Sigmoid colon (tissue), 7 donors: ENCODE results near the gene EIF1AD. TPM values are rescaled to one million over a fixed set of nuclear protein-coding genes. Genes with fewer than 3 reads are reported as not detected.

Experiments used
- DNase-seq: peaks from one replicate; pipeline ENCODE4 v3.0.0-alpha.2; 2019
- H3K27ac ChIP-seq, 4 donors: fragments of 200-600 bp; sonication (generic); one replicate each; pipeline ENCODE4 v1.5.1; 2016 to 2019; ENCODE audit warnings: mild to moderate bottlenecking in 1 of 4
- H3K27me3 ChIP-seq, 3 donors: fragments of 200-600 bp; sonication (generic); one replicate each; pipeline ENCODE4 v1.5.1; 2019; ENCODE audit warnings: mild to moderate bottlenecking in 1 of 3
- H3K36me3 ChIP-seq, 4 donors: fragments of 200-600 bp; sonication (generic); one replicate each; pipeline ENCODE4 v1.5.1; 2016 to 2019
- H3K4me1 ChIP-seq, 4 donors: fragments of 200-600 bp; sonication (generic); one replicate each; pipeline ENCODE4 v1.5.1; 2017 to 2019
- H3K4me3 ChIP-seq, 4 donors: fragments of 200-600 bp; sonication (generic); one replicate each; pipeline ENCODE4 v1.5.1; 2017 to 2019; ENCODE audit warnings: mild to moderate bottlenecking in 2 of 4, moderate library complexity in 1 of 4
- H3K9me3 ChIP-seq, 4 donors: fragments of 200-600 bp in 3 of 4; sonication (generic) in 3 of 4; one replicate each; pipeline versions ENCODE4 v1.5.1 to v1.6.1; 2013 to 2019
- EP300 ChIP-seq, 4 donors: sonication (generic); formaldehyde crosslinking; IDR thresholded peaks; one replicate each; pipeline ENCODE4 v1.6.1; 2017; ENCODE audit warnings: antibody characterized with exemption in 4 of 4
- POLR2A ChIP-seq, 2 donors: fragments of 450-650 bp; IDR thresholded peaks; one replicate each; pipeline ENCODE4 v1.6.1; 2016; ENCODE audit warnings: antibody characterized with exemption in 2 of 2, mild to moderate bottlenecking in 2 of 2, moderate library complexity in 2 of 2
- POLR2AphosphoS5 ChIP-seq, 4 donors: sonication (generic); formaldehyde crosslinking; IDR thresholded peaks; one replicate each; pipeline ENCODE4 v1.6.1; 2017; ENCODE audit warnings: antibody characterized with exemption in 4 of 4
- WGBS, 2 donors: extraction: QIAGEN DNeasy Blood & Tissue Kit; methylation state at CpG; one replicate each; pipeline ENCODE4 v1.1.7; 2013; 5-methylcytosine and 5-hydroxymethylcytosine counted together
- intact Hi-C: fragments of 100-400 bp; cut with DNase I; formaldehyde crosslinking; loops from one replicate; pipeline ENCODE4 v1.15.1; 2023
- polyA plus RNA-seq, 3 donors: library from polyadenylated mRNA; stranded (reverse); fragments of 200-250 nt; gene quantifications; one replicate each; pipeline ENCODE4 v1.2.3, GENCODE V29; 2013
- total RNA-seq, 4 donors: library from RNA; depleted of rRNA; stranded (reverse); fragments of >200 nt; gene quantifications; one replicate each; pipeline ENCODE4 v1.1.0, GENCODE V29; 2016
- TF ChIP-seq, protein P1 (sequence below), 4 experiments: fragments of 450-650 bp in 3 of 4; fragments of 200-600 bp in 1 of 4; IDR thresholded peaks; one replicate each; pipeline ENCODE4 v1.5.1; 2016 to 2019; ENCODE audit warnings: antibody characterized with exemption in 4 of 4, mild to moderate bottlenecking in 3 of 4, moderate library complexity in 2 of 4
- donor health status: healthy with polysubstance abuse.
- donor health status: Bipolar disorder and iron deficiency.
- donor health status: healthy.

Gene EIF1AD
- total and polyA plus RNA-seq, 7 donors: 13.8 to 26.0 (median 20.4) TPM

DNA sequence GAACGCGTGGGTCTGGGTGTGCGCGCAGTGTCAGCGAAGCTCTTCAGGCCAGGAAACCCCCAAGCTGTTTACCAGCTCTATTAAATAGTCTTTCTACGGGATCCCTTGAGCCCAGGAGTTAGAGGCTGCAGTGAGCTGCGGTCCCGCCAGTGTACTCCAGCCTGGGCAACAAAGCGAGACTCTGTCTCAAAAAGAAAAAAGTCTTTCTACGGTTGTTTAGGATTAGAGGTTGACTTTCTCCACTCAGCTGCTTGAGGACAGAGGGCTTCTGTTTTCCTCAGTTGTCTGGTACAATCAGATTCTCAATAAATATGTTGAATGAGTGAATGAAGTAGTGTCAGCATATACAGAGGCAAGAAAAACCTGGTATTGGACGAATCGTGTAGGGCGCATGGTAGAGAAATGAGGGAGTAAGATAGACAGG, 39.8 kb downstream of the EIF1AD start:
- intact Hi-C loops: no loop called here
- WGBS, 2 donors: 5 to 6% methylated on average over 13 of the region's 13 CpGs
- Histone ChIP-seq H3K36me3 (peaks cover 24 to 34% (median 30%) of the 10 kb centered on the region in 4 donors), H3K4me3 (peak overlapping the region; percentile 92 to 99 (median 96)), H3K9me3 (no peaks in the 10 kb centered on the region), H3K27ac (peak overlapping the region; percentile 90 to 94 (median 92)), H3K4me1 (peaks cover 0 to 31% (median 30%) of the 10 kb centered on the region in 4 donors), H3K27me3 (no peaks in the 10 kb centered on the region)
- TF ChIP-seq POLR2AphosphoS5 (IDR thresholded peaks at IDR 0.05) (no peak), POLR2A (IDR thresholded peaks at IDR 0.05) (no peak), EP300 (IDR thresholded peaks at IDR 0.05) (no peak)
- TF ChIP-seq, protein P1, sequence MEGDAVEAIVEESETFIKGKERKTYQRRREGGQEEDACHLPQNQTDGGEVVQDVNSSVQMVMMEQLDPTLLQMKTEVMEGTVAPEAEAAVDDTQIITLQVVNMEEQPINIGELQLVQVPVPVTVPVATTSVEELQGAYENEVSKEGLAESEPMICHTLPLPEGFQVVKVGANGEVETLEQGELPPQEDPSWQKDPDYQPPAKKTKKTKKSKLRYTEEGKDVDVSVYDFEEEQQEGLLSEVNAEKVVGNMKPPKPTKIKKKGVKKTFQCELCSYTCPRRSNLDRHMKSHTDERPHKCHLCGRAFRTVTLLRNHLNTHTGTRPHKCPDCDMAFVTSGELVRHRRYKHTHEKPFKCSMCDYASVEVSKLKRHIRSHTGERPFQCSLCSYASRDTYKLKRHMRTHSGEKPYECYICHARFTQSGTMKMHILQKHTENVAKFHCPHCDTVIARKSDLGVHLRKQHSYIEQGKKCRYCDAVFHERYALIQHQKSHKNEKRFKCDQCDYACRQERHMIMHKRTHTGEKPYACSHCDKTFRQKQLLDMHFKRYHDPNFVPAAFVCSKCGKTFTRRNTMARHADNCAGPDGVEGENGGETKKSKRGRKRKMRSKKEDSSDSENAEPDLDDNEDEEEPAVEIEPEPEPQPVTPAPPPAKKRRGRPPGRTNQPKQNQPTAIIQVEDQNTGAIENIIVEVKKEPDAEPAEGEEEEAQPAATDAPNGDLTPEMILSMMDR (IDR thresholded peaks at IDR 0.05): no peak
- no peak for DNase-seq

DNA sequence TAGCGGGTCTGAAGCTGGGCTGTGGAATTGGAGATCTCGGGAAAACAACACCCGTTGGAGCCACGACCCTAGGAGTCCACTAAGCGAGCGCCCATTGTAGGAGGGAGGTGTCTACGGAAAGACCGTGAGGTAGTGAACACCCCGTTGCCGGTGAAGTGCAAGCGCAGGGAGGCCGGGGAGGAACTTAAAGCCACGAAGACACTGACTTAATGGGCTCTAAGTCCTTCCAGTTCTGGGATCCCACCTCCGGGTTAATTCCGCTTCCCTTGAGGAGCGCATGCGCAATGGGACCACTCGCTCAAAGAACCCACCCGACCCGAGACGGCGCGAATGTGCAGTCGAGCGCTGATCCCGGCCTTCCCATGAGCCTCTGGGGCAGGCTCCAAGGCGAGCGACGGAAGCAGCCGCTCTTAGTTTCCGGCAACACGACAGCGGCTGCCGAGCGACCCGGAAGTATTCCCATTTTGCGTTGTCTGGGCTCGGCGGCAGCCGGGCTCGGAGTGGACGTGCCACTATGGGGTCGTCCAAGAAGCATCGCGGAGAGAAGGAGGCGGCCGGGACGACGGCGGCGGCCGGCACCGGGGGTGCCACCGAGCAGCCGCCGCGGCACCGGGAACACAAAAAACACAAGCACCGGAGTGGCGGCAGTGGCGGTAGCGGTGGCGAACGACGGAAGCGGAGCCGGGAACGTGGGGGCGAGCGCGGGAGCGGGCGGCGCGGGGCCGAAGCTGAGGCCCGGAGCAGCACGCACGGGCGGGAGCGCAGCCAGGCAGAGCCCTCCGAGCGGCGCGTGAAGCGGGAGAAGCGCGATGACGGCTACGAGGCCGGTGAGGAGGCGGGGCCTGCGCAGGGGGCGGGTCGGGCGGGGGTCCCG, 40.5 kb downstream of the EIF1AD start, which contains the start of gene SART1:
Gene SART1, plus strand, starts transcription at position 468 of the 874 bp plus-strand sequence. Its CDS starts 47 bp downstream, at position 515.
- intact Hi-C loops: loop anchor here (1.0 to 2.0 kb wide), 3 partner anchors 41 to 73 kb away; partner anchors contain the start of genes BANF1, C11orf68, DRAP1 and EIF1AD

DNA sequence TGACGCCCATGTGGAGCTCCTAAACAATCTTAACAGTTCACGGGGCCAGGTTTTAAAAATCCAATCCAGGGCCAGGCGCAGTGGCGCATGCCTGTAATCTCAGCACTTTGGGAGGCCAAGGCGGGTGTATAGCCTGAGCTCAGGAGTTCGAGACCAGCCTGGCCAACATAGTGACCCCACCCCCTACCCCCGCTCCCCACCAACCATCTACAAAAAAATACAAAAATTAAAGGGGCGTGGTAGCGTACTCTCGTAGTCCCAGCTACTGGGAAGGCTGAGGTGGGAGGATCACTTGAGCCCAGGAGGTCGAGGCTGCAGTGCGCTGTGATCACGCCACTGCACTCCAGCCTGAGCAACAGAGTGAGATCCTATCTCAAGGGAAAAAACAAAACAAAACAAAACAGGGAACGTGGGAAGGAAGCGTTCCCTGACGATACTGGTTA, 41.1 kb downstream of the EIF1AD start:
- TF ChIP-seq EP300 (IDR thresholded peaks at IDR 0.05): no peak
- TF ChIP-seq, protein P1 (IDR thresholded peaks at IDR 0.05): no peak
- no peak for TF ChIP-seq POLR2AphosphoS5 (IDR thresholded peaks at IDR 0.05)
- no peak for TF ChIP-seq POLR2A (IDR thresholded peaks at IDR 0.05)
- H3K36me3 ChIP-seq: peaks cover 11 to 21% (median 17%) of the 10 kb centered on the region in 4 donors
- peaks cover 0 to 31% (median 30%) of the 10 kb centered on the region in 4 donors for H3K4me1 ChIP-seq
- WGBS, 2 donors: 34 to 50% methylated on average over 16 of the region's 16 CpGs
- peak overlapping the region; percentile 92 to 99 (median 96) for H3K4me3 ChIP-seq
- H3K27me3 ChIP-seq: no peaks in the 10 kb centered on the region
- intact Hi-C loops: loop anchor here (1.0 to 2.0 kb wide), 3 partner anchors 41 to 72 kb away; partner anchors contain the start of genes BANF1, C11orf68, DRAP1 and EIF1AD
- H3K27ac ChIP-seq: peak overlapping the region; percentile 90 to 94 (median 92)
- DNase-seq: no peak
- no peaks in the 10 kb centered on the region for H3K9me3 ChIP-seq

More for the DNA sequence above, 40.5 kb downstream of the EIF1AD start, which contains the start of gene SART1:
- DNase-seq: peak; percentile 99
- Histone ChIP-seq H3K9me3 (no peaks in the 10 kb centered on the region), H3K27ac (peak within 1 kb of the TSS; percentile 90 to 94 (median 92)), H3K4me3 (peak within 1 kb of the TSS; percentile 92 to 99 (median 96)), H3K4me1 (peaks cover 0 to 31% (median 30%) of the 10 kb centered on the region in 4 donors), H3K27me3 (no peaks in the 10 kb centered on the region), H3K36me3 (peaks cover 17 to 28% (median 23%) of the 10 kb centered on the region in 4 donors)
- peak in 1 of 4 donors; percentile 49 for TF ChIP-seq EP300 (IDR thresholded peaks at IDR 0.05)
- TF ChIP-seq, protein P1 (IDR thresholded peaks at IDR 0.05): no peak
- peak; percentile 68 to 94 (median 88) for TF ChIP-seq POLR2AphosphoS5 (IDR thresholded peaks at IDR 0.05)
- TF ChIP-seq POLR2A (IDR thresholded peaks at IDR 0.05): peak in 1 of 2 donors; percentile 58
- WGBS, 2 donors: 0% methylated on average over 97 of the region's 97 CpGs

DNA sequence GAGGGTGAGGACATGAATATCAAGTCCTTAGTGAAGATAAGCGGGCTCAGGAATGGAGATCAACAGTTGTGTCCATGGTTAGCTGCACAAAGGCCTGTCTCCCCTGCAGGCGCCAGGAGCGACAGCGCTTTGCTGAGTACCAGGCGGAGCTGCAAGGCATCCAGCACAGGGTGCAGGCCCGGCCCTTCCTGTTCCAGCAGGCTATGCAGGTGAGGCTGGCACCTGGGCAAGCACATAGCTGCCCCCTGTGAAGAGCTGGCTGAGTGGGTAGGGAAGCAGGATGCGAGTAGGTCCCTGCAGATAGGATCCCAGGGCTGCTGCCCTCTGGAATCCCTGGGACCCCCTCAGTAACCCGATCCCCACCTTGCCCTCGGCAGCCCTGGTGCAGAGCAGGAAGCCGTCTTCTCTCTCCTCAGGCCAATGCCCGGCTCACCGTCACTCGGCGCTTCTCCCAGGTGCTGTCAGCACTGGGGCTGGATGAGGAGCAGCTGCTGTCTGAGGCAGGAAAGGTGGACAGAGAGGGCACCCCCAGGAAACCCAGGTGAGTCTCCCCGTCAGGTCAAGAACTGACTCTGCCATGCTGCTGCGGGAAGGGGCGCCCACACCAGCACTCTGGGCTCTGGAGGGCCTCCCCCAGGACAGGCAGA, 43.1 kb downstream of the EIF1AD start:
- DNase-seq: no peak
- no peak for TF ChIP-seq POLR2AphosphoS5 (IDR thresholded peaks at IDR 0.05)
- TF ChIP-seq, protein P1 (IDR thresholded peaks at IDR 0.05): no peak
- TF ChIP-seq POLR2A (IDR thresholded peaks at IDR 0.05): no peak
- no peak for TF ChIP-seq EP300 (IDR thresholded peaks at IDR 0.05)

More for the DNA sequence above, 43.1 kb downstream of the EIF1AD start:
- Histone ChIP-seq H3K36me3 (peaks cover 0 to 2% (median under 1%) of the 10 kb centered on the region in 4 donors), H3K4me1 (peaks cover 0 to 27% (median 25%) of the 10 kb centered on the region in 4 donors), H3K4me3 (no peak overlapping the region), H3K27ac (no peak overlapping the region), H3K27me3 (peaks cover 0 to 8% (median 0%) of the 10 kb centered on the region in 3 donors), H3K9me3 (no peaks in the 10 kb centered on the region)
- 85 to 90% methylated on average over 17 of the region's 17 CpGs for WGBS, 2 donors
- intact Hi-C loops: no loop called here
